GM18870 (cell line): ENCODE data around the gene NELFCD.
"Not testable (repeated sequence)": the region's sequence is repeated elsewhere in the genome, so short reads cannot be mapped to it uniquely, and the experiment has no call there.

Experiments used
- ATAC-seq: cut with Tn5 transposase; IDR thresholded peaks from one replicate; pipeline ENCODE4 v1.9.1; 2021; ENCODE audit warnings: moderate library complexity; ENCODE audit not compliant: unreplicated experiment

The NELFCD gene, protein sequence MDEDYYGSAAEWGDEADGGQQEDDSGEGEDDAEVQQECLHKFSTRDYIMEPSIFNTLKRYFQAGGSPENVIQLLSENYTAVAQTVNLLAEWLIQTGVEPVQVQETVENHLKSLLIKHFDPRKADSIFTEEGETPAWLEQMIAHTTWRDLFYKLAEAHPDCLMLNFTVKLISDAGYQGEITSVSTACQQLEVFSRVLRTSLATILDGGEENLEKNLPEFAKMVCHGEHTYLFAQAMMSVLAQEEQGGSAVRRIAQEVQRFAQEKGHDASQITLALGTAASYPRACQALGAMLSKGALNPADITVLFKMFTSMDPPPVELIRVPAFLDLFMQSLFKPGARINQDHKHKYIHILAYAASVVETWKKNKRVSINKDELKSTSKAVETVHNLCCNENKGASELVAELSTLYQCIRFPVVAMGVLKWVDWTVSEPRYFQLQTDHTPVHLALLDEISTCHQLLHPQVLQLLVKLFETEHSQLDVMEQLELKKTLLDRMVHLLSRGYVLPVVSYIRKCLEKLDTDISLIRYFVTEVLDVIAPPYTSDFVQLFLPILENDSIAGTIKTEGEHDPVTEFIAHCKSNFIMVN

DNA sequence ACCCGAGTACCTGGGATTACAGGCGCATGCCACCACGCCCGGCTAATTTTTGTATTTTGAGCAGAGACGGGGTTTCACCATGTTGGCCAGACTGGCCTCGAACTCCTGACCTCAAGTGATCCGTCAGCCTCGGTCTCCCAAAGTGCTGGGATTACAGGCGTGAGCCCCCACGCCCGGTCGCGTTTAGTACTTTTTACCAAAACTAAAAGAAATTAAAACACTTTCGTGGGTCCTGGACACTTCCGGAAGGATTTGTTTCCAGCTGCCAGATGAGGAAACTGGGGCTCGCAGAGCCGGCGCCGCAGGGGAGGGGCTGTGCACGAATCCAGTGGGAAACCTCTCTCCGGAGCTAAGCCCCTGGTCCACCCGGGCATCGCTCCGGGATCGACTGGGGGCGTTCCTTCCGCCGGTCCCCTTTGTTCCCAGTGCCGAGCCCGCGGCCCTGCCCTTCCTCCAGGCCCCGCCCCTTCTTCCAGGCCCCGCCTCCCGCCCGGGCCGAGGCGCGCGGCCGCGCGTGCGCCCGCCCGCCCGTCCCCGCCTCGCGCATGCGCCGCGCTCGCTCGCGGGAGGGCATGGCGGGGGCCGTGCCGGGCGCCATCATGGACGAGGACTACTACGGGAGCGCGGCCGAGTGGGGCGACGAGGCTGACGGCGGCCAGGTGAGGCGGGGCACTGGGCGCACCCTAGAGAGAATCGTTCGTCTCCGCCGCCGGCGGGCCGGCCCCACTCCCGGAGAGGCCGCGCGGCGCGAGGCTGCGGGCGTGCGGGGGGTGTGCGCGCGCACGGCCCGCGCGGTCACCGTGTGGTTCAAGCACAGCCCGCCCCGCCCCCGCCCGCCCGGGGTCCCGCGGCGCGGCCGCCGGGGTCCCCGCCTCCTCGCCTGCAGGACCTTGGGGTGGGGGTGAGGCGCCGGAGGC is at the start of gene NELFCD:
Gene NELFCD (plus strand): TSS at position 546 of the 917 bp plus-strand sequence. CDS start 54 bp downstream, at position 600.
- ATAC-seq, result no peak

DNA sequence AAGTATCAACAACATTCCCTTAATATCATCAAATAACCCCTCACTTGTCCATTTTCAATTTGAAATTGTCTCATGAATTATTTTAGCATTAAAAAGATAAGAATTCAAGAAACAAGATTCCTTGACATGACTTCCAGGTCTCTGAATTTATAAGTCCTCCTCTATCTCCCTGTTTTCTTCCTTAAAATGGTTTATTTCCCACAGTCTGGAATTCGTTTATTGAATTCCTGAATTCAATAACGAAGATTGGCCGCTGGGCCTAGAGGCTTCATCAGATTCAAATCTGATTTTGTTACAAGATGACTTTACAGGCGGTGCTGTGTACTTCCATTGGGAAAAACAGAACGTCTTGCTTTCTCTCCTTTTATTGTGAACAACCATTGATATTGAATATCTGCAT is 48.9 kb upstream of the NELFCD start:
- ATAC-seq, result no peak

DNA sequence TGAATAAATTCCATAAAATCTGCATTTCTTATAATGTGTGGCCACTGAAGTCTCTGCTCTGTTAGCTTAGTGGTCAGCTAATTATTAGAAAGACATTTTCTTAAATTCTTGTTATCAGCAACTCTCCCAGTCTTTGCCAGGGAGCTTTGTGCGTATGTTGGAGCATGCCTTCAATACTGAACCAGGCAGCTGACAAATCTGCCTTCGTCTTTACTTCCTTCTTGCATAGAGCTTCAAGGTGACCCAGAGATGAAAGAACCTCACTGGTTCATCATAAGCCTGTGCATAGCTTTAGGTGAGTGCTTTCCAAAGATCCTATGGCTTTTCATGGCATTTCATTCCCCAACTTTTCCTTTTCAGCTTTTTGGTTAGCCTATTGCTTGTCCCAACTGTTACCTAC is 43.0 kb upstream of the NELFCD start:
- ATAC-seq, result no peak

DNA sequence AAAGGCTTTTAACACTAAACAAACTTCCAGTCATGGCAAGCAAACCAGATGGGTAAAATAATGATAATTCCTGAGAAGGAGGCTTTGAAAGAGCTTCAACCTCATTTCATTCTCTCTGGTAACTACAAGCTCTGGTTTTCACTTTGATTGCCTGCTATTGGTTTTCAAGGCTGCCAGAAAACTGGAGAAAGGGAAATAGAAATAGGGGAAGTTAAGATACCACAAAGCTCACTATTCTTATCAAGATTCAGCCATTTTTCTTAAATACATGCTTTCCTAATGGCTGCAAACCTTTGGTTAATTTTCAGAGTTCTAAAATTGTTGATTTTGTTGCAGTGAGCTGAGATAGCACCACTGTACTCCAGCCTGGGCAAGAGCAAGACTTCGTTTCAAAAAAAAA is 42.5 kb upstream of the NELFCD start:
- ATAC-seq, result no peak

DNA sequence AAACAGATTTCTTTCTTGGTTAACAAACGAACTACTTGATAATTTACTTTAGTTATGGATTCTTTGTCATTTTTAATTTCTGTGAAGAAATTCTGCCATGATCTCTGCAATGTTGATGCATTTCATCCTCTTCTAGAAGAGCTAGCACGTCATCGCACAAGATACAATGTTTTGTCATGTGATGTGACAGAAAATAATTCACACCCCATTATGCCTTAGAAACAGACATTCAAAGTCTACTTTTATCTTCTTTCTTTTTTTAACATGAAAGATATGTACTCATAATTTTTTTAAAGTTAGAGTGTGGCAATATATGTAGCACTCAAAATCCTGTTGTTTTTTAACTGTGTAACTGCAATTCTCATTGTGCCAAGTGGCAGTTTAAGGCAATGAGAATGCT is 39.6 kb upstream of the NELFCD start:
- ATAC-seq, result no peak

DNA sequence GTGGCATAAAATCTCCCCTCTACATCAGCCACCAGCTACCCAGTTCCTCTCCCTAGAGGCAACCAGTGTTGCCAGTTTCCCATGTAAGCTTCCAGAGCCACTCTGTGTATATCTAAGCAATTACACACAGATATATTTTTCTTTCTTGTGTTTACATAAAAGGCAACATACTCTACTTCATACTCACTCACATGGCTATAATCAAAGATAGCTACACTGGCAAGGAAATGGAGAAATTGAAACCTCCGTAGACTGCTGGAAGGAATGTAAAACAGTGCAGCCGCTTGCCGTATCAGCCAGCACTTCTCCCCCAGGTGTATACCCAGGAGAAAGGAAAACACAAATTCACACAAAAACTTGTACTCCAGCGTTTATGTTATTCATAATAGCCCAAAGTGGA is 38.5 kb upstream of the NELFCD start:
- ATAC-seq, result no peak

DNA sequence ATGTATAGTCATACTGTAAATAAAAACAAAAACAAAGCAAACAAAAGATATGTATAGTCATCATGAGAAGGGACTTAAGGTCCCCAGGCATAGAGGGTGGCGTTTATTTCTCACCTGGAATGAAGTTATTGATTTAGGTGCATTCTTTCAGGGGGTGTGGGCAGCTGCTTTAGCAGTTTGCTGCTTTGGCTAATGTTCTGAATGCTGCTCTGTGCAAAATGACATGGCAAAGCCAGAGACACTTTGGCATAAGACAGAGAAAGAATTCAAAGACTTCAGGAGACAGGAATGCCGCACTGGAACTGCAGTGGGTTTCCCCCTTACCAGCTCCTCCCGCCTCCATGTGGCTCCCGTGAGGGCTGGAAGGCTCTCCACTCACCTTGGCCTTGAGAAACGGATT is 36.4 kb upstream of the NELFCD start:
- no peak for ATAC-seq

DNA sequence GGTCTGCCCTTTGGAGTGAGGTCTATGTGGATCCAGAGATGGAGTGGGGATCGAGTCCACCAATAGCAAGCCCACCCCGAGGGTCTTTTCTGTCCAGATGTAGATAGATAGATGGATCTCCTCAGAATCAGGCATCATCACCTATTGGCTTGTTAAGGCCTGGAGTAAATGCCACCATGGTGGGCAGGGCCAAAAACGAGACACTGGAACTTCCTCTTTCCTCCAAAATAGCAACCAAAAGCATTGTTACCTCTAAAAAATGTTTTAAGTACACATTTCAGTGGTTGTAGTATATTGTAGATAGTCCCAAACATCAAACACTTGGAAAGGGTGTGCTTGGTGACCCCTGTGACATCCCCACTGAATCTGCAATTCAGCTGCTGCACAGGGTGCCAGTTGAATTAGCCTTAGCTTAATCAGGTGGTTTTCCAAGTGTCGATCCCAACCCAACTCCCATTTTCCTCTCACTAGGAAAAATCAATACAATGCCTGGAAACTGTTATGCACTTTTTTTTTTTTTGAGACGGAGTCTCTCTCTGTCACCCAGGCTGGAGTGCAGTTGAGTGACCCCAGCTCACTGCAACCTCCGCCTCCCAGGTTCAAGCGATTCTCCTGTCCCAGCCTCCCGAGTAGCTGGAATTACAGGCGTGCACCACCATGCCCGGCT is 35.0 kb upstream of the NELFCD start:
- ATAC-seq, result no peak

DNA sequence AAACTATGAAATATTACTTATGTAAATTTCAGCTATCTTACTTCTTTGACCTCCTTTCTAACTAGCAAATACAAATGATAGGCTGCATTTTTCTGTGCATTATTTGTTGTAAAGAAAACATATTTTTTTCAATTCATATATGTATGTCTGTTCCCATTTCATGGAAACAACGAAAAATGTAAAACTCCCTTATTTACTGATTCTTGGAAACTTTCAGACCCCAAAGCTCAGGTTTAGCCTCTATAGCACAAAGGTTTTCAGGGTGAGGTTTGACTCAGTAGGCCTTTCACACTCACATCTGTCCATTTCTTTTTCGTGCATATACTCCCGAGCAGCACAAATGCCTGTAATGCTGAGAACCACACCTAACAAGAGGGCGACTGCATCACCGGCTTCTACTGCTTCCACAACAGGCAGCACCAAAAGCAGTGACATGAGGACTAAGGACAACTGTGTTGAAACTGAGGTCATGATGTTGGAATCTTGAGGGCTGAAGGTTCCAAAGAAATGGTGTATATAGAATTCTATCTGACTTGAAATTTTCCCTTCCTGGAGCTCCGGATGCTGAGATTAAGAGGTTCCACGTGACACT is 33.2 kb upstream of the NELFCD start:
- not testable (repeated sequence) for ATAC-seq

DNA sequence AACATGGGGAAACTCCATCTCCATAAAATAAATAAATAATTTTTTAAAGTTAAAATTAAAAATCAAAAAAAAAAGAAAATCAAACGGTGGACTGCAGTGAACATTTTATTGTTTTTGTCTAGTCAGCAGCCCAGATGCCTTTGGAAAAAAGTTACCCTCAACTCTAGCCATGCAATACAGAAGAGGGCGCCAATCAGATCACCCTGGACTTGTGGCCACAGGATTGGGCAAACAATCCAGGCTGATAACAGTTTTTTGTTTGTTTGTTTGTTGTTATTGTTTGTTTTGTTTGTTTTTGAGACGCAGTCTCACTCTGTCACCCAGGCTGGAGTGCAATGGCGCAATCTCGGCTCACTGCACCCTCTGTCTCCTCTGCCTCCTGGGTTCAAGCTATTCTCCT is 30.5 kb upstream of the NELFCD start:
- ATAC-seq, result no peak

DNA sequence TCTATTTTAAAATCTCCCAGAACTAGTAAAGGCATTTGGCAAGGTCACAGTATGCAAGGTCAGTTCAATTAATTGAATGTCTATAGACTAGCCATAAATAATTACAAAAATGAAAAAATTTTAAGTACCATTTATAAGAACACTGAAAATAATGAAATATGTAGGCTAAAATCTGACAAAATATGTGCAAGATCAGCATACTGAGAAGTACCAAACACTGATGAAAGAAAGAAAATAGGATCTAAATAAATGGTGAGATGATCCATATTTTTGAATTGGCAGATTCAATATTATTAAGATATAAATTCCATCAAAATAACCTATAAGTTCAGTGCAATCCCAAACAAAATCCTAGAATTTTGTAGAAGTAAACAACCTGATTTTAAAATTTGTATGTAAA is 28.0 kb upstream of the NELFCD start:
- ATAC-seq, result no peak

DNA sequence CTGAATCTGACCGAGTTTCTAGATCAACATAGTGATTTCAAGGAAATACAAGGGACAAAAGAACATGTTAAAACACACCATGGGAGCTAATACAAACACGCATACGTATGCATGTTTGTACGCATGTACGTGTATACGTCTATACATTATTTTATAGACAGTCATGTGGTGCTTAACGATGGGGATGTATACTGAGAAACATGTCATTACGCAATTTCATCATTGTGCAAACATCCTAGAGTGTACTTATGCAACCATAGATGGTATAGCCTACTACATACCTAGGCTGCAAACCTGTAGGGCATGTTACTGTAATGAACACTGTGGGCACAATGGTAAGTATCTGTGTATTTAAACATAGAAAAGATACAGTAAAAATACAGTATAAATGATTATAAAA is 25.0 kb upstream of the NELFCD start:
- ATAC-seq, result no peak

DNA sequence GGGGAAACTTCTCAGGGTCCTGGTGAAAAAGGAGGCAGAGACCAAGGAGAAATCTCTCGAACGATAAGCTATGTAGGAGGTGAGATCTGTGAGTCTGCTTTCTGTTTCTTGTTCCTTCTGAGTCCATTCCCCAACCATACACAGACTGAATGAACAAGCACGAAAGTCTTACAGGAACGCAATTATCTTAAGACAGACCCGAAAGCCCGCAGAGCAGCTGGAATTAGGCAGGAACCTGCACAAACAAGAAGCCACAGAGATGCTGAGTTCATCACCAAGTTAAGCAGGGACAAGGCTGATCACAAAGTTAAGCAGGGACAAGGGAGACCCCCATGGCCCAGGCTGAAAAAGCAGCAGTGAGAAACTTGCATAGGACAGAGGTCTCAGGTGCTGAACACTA is 21.4 kb upstream of the NELFCD start:
- no peak for ATAC-seq

DNA sequence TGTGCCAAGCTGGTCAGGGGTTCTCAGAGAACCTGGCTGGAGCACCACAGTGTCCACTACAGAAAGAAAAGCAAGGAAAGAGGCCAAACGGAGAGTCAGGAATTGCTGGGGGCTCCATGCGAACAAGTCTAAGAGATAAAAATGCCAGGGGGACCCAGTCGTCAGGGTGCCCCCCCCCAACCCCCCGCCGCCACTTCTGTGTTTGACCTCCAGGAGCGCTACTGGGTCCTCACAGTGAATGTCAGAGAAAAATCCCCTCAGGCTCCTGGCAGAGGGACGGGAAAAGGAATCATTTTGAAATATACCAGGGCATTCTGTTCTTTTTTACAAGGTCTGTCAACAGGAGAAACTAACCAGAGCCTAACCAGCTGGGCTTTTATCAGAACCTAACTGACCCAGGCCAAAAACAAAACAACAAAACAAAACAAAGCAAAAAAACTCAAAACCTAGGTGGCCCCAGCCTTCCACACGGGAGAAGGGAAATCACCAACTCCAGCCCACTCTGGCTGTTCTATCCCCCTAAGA is 17.9 kb upstream of the NELFCD start:
- no peak for ATAC-seq

DNA sequence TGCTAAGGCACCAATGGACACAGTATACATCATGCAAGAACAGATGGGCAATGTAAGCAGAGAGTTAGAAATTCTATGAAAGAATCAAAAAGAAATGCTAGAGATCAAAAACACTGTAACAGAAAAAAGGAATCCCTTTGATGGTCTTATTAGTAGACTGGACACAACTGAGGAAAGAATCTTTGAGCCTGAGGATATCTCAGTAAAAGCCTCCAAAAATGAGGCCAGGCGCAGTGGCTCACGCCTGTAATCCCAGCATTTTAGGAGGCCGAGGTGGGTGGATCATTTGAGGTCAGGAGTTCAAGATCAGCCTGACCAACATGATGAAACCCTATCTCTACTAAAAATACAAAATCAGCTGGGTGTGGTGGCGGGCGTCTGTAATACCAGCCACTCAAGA is 17.1 kb upstream of the NELFCD start:
- ATAC-seq, result not testable (repeated sequence)

DNA sequence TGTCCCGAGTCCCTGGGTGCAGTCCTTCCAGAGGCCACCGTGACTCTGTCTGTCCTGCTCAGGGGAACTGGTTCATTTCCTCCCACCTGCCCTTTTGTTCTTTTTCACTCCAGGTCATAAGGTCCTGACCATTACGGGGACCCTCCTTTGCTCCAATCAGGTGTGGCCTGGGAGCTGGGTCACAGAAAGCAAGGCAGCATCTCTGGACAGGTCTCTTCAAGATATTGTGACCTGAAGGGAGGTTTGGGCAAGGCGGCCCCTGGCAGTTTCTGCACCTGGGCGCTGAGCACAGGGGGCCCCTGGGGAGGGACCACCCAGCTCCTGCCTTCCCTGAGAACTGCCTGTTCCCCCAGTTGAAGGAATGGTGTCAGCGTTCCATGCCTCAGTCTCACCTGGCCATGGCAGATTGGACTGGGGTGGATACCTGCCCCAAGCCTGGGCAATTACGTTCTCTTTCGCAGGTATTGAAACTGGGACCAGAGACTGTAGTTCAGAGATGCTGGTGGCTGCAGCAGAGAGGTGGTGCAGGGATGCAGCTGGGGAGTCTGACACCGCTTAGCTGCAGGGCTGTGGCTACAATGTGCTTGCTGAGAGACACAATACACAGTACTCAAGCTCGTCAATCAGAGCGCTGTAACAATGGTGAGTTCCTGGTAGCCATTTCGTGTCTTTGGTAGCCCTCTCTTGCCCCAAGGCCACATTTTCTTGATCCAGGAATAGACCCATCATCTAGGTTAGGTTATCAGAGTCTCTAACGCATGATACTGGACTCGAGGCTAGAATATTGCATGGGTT is 15.6 kb upstream of the NELFCD start:
- no peak for ATAC-seq

DNA sequence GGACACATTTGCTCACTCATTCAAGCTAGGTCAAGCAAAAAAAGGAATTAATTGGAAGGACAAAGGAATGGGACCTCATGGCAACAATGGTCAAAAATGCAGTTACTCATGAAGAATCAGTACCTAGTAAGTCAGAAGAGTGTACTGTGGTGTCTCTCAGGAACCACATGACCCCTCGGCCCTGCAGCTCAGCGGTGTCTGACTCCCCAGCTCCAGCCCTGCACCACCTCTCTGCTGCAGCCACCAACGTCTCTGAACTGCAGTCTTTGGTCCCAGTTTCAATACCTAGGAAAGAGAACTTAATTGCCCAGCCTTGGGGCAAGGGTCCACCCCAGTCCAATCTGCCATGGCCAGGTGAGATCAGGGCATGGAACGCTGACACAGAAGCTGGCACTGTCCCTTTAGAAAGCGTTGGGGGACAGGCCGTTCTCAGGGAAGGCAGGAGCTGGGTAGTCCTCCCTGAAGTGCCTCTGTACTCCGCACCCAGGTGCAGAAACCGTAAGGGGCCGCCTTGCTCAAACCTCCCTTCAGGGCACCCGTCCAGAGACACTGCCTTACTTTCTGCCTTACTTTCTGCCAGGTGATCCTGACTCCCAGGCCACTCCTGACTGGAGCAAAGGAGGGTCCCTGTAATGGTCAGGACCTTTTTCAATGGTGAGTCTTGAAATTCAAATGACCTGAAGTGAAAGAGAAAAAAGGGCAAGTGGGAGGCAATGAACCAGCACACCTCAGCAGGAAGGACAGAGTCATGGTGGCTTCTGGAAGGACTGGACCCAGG is 13.2 kb upstream of the NELFCD start:
- ATAC-seq, result no peak

DNA sequence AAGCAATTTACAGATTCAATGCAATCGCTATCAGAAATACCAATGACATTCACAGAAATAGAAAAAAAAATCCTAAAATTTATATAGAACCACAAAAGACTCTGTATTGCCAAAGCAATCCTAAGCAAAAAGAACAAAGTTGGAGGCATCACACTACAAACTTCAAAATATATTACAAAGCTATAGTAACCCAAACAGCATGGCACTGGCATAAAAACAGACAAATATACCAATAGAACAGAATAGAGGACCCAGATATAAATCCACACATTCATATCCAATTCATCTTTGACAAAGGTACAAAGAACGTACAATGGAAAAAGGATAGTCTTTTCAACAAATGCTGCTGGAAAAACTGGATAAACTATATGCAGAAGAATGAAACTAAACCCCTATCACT is 11.6 kb upstream of the NELFCD start:
- ATAC-seq, result no peak

DNA sequence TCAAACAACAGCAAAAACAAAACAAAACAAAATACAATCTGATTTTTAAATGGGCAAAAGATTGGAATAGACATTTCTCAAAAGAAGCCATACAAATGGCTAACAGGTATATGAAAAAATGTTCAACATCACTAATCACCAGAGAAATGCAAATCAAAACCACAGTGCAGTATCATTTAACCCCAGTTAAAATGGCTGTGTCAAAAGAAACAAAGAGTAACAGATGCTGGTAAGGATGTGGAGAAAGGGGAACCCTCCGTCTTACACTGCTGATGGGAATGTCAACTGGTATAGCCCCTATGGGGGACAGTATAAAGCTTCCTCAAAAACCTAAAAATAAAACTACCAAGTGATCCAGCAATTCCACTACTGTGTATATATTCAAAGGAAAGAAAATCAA is 10.9 kb upstream of the NELFCD start:
- no peak for ATAC-seq
